GM19035 (cell line): ENCODE data around the gene MGMT.

ENCODE experiments used
- ATAC-seq: cut with Tn5 transposase; IDR thresholded peaks from one replicate; pipeline ENCODE4 v1.9.1; 2021; ENCODE audit not compliant: unreplicated experiment

MGMT gene

DNA sequence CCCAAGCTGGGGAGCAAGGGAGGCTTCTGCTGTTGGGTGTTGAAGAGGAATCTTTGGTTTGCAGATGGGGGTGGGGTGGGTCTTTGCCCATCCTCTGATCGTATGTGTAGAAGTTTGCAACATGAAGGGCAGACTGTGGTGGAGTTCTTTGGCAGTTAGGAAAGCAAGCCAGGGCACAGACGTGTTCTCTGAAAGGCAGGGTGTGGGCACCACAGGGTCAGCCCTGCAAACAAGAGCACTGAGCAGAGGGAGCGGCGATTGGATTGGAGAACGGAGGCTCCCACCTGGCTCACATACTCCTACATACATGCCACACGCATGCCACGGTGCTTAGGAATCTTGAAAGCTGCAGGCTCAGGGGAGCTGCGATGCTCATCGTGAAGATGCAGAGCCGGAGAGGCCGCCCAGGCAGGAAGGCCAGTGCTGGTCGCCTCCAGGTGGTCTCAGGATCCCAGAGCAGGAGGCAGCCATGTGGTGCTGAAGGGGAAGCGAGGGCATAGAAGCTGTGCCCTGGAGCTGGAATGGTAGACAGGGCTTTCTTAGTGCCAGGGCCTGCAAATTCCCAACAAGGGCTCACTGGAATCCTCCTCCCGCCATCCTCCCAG lies 149.0 kb downstream of the MGMT start:
- ATAC-seq: no peak

DNA sequence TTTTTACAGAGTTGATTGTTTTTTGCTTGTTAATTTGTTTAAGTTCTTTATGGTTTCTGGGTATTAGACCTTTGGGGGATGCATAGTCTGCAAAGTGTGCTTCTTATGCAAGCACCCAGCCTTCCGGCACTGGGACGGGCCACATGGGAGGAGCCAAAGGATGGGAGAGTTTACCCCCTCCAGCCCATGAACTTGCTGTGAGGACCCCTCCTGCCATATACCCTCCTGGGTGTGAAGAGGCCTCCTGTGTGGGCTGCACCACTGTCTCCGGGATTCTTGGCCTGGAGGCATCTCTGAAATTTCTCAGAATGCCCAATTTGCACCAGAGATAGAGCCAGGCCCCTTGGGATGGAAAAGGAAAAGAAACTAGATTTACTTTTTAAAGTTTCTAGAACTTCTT lies 150.7 kb downstream of the MGMT start:
- ATAC-seq: no peak

DNA sequence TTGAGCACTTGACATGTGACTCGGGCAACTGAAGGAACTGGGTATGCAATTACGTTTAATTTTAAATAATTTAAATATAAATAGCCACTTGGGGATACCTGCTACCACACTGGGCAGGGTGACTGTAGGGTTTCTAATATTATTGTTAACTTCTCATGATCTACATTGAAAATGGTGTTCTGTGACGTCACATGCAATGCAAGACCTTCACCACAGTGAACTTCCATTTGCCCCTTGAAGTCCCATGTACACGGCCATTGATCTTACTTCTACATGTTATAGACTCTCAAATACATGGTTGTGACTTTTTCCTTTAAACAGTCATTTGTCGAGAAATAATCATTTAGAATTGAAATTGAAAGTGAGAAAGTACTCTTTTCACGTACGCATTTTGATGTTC lies 154.0 kb downstream of the MGMT start:
- ATAC-seq: no peak

DNA sequence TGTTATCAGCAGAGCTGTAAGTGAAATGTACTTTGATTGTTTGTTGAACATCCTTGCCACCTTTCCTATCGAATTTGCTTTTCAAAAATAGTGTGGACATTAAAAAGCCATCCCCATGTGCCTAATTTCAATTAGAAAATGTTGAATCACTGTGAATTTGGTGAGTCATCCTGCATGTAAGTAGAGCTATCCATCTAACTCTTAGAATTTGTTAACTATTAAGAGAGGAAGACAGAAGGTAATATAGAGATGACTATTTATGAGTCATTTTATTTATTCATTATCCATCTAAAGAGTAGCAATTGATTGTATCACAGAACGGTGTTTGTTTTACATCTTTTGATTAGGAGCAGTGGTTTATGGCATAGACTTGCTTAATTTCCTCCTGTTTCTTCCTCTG lies 154.7 kb downstream of the MGMT start:
- ATAC-seq: no peak

DNA sequence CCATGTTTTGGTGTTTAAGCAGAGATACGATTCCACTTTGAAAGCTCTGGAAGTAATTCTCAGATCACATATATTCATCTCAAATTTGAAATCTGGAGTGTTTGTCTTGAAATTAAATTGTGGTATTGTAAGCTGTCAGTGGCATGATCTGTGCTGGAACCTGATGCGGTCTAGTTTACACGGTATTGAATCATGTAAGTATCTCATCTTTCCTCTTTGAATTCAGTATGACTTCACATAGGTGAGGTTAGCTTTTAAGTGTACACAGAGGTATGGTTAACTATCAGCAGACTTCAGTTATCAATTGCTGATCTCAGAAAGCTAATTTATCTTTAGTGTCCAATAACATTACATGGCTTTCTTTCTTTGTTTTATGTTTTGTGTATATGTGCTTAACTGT lies 155.2 kb downstream of the MGMT start:
- ATAC-seq: no peak

DNA sequence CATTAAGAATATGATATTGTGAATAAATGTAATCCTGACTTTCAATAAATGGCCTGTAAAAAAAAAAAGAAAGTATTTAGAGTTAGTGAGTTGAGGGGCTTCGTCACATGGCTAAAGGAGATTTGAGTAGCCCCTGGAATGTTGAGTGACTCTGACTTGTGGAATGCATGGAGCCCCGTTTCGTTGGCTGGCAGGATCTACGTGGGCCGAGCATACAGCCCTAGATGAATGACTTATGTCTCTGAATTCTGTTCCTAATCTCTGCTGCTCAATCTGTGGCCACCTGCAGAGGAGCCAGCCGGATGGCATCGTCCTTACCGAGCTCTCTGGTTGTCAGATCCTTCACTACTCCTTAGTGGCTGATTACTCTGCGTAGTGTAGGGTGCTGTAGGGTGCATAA lies 155.7 kb downstream of the MGMT start:
- ATAC-seq: no peak

DNA sequence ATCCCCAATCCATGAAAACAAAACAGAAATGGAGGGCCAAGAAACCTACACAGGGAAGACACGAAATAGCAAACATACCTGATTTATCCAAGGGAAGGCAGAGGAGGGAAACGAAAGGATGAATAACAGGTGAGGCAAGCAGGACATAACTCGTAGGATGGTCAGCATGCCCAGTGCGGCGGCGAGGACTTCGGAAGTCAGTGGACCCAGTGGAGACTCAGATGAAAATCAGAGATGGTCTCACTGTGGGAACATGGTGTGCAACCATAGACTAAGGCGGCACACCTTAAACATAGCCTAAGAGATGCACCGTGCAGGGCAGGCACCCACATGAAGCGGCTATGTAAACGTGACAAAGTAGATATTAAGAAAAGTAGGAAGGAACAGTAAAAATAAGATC lies 157.5 kb downstream of the MGMT start:
- no peak for ATAC-seq

DNA sequence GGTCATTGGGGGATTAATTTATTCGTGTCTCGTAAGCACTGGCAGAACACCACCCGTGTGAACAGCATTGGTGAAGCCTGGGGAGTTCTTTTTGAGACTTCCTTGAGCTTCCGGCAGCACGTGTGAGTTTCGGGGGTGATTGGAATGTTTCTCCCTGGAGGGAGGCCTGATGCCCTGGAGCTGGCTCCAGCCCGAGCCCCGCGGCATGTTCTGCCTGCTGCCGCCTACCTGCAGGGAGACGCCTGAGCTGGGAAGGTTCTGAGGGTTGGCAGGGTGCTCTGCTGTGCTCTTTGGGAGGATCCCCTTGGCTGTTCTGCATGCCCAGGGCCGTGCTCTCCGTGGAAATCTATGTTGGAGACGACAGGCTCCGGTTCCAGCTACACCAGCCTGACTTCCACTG lies 159.3 kb downstream of the MGMT start:
- no peak for ATAC-seq

DNA sequence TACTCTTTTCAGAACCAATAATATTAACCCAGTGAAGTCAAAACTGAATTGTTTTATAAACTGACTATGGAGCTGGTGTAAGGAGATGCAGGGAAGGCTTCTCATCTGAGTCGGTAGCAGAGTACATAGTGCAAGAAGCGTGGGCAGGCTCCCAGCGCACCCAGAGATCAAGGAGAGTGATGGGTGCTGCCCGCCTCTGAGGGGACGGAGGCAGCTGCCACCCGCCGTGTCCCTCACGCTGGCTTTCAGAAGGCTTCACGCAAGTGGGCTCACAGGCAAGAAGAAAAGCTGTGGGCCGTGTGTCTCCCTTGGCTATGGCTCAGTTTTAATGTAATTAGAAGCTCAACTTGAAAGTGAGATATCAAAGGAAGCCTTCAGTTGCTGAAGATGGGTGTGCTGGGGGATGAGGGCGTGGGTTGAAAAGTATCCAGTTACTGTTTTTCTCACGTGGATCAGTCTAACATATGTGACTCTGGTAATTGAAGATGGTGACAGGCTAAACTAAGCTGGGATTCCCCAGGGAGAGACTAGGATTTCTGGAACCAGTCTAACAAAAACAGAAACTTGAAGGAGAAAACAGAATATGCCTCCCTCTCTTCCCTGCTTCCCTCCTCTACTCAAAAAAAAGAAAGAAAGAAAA lies 159.9 kb downstream of the MGMT start:
- ATAC-seq: no peak

DNA sequence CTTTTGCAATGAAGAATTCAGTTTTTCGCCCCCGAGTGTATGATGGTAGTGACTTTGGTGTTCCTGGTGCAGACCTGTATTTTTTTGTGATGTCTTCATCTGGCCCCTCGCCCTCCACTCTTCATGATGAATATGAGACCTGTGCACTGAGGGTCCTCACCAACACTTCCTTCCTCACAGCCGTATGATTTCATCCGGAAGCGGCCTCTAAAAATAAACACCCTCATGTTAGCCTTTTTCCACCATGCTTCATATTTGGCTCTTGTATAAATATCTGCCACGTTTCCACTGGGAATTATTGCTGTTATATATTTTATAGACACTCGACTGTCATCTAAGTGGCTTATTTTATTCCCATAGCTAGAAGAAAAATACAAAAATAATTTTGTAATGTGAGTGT lies 160.4 kb downstream of the MGMT start:
- no peak for ATAC-seq

DNA sequence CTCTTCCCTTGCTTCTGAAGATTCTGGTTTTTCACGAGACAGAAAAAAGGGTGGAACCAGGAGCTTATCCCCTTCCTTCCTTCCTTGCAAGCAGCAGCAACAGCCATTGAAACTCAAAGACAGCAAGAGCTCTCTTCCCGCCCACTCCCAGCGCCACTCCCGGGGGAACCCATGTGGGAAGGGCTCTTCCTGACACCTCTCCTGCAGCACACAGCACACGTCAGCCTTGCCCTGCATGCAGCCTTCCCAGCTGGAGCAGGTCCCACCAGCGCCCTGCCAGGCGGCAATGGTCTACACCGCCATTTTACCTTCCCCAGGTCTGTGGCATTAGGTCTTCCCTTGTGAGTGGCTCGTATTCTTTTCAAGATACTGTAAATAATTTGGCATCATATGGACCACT lies 161.8 kb downstream of the MGMT start:
- ATAC-seq: no peak

DNA sequence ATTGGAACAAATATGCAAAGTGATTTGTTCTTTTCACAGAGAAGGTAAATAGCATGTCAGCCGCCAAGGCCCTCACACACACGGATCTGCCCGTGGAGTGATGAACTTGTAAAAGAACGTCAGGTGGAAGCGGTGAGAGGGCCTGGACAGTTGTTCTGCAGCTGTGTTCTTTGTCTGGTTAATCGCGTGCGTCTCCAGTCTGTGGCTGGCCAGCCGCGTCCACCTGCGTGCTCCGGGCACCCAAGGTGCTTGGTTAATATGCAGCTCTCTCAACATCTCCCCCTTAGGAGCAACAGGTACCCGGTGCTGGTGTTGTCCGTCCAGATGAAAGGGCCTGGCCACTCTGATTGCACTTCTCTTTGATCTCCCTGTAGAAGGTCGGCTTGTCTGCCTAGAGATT lies 162.9 kb downstream of the MGMT start:
- no peak for ATAC-seq

DNA sequence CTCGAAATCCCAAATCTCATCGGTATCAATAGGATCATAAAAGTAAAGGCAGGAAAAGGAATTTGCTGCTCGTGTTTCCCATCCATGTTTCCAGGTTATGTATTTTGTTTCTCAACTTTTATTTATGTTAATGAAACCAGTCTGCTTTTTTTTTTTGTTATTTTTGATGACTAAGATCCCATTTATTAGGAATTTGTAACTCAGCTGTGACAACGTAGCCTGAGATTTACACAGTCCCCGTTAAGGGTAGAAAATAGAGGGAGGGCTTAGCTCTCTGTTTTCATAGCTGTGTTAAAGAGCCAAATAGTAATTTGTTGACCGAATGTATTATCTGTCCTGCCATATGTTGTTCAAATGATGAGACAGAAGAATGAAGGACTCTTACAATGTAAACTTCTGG lies 164.0 kb downstream of the MGMT start:
- no peak for ATAC-seq

DNA sequence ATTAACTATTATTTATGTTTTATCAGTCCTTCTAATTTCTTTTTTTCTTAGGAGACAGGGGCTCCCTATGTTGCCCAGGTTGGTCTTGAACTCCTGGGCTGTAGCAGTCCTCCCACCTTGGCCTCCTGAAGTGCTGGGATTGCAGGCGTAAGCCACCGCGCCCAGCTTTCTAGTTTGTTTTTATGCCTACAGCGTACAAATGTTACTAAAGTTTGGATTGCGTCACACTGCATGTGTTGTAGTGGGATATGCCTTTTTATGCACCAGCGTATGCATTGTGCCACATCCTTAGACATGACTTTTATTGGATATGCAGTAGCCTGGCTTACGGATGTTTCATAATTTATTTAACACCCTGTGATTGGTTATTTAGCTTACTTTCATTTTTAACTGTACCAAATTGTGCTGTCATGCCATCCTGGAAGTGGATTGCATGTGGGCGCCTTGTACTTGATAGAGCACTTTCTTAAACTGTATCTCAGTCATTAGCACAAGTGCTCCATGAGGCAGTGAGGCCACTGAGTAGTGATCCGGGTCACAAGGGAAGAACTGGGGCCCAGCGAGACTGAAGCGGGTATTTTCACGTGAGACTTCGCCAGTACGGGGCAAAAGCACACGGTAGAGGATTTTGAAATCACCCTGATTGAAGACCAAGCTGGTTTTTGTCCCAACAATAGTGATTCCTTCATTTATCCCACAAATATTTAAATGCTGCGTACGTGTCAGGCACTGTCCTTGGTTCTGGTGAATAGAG lies 165.0 kb downstream of the MGMT start:
- ATAC-seq: no peak

DNA sequence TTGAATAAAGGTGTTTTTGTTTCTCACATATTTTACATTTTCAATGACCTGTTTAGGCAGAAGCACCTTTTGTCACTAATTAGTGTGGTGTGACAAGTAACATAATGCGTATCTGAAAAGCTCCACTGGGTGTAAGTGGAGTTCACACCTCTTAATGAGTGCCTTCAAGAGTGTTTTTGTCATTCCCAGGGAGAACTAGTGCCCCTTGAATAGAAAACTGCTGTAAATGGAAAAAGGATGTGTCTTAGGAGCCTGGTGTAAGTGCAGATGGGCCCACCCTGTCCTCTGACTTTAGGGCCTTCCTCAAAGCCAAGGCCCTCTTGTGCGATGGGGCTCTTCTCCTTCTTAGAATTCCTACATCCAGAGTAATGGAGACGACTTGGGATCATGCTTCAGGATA lies 170.0 kb downstream of the MGMT start:
- no peak for ATAC-seq

DNA sequence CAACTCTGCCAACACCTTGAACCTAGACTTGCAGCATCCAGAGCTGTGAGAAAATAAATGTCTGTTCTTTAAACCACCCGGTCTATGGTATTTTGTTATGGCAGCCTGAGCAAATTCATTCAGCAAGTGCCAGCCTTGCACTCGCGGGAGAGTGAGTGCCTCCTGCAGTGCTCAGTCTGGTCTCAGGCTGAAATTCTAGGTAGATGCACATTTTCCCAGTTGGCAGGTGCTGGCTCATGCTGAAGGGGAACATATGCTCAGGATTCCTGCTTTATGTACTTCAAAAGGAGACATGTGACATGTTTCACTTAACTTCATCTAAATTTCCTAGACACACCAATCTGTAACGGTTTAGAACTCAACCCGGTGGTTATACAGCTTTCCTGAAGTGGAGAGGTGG lies 170.8 kb downstream of the MGMT start:
- no peak for ATAC-seq

DNA sequence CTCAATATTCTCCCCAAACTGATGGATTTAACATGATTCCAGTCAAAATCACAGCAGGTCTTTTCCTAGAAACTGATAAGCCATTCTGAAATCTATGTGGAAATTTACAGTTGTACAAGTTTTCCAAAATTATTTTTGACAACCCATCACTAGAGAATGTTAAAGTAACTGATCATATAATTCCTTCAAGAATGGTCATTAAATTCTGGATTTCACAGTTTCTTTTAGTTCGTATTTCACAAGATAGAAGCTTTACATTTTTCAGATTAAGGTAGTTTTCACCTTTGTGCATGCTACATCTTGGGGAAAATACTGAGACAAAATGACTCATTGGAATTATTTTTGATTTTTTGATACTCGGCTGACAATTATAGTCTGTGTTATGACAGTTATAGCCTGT lies 174.3 kb downstream of the MGMT start:
- ATAC-seq: no peak

DNA sequence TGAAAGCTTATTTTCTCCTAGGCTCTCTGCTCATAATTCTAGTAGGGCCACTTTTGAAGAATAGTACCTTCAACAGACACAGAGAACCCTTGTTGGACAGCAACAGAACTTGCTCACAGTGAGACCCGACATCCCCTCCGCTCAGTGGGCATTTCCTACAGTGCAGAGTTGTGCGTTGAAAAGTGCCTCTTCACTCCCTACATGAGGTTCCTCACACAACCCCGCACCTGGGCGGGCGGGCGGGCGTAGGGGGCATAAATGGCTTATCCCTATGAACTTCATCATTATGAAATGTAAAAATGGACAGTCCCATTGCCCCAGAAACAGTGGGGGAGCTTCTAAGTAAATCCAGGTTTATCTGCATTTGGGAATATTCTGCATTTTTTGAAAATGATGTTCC lies 174.9 kb downstream of the MGMT start:
- no peak for ATAC-seq

DNA sequence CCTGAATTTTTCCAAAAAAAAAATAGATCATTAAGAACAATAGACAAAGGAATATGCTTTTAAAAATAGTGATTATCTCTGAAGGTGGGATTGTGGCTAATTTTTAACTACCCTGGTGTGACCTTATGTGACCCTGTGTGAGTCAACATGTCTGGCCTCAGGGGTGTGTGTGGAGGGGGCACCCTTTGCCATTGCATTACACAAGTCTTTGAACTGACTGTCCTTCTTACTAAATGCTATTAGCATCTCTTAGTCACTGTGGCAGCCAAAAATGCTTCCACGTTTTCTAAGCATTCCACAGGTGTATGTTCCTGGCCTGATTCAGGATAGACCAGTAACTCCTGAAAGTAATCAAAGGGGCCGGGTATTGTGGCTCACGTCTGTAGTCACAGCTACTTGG lies 175.4 kb downstream of the MGMT start:
- no peak for ATAC-seq

DNA sequence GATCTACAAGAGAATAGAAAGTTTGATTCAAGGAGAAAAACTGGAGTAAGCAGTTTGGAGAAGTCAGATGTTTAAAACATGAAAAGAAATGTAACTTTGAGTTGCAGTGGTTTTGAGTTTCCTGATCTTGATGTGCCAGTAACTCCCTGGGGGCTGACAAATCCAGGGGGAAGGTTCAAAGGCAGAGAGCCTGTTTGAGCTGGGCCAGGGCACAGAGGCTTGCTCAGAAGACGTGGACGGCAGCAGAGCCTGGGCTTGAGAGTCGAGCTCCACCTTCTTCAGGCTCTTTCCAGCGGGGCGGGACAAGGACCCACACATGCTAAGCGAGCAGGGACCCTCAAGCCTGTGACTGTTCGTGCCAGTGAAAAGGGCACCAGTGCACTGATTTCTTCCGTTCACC lies 176.2 kb downstream of the MGMT start:
- ATAC-seq: no peak

DNA sequence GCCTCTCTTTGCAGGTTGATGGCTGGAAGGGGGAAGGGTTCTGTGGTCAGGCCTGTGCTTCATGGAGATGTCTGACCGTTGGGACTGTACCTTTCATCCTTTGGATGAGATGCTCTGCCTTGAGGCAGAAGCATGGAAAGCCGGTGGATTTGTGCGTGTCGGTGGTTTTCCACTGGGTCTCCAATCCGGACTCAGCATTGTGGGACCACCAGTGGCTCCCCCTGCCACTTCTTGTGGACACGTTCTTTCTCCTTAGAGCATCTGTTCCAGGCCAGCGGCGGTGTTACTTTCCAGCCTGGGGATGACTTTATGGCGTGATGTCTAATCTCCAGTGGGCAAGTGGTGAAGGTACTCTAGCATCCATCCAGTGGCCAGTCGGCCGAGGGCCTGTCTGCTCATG lies 178.4 kb downstream of the MGMT start:
- no peak for ATAC-seq

DNA sequence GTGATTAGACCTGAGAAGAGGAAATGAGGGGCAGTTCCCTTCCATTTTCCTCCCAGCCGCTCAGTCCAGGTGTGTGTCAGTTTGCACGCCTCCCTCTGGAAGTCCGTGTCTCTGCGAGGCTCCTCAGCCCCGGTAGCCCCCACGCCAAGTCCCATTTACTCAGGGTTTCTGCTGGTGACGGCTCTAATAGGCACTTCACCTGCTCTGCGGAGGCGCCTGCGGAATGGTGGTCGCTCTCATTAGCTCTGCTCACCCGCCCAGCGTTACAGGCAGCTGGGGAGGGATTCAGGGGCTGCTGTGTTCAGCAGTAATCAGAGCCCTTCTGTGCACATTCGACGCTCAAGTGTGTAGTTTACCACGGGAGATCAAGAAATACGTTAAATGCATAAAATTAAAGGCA lies 179.9 kb downstream of the MGMT start:
- ATAC-seq: no peak

DNA sequence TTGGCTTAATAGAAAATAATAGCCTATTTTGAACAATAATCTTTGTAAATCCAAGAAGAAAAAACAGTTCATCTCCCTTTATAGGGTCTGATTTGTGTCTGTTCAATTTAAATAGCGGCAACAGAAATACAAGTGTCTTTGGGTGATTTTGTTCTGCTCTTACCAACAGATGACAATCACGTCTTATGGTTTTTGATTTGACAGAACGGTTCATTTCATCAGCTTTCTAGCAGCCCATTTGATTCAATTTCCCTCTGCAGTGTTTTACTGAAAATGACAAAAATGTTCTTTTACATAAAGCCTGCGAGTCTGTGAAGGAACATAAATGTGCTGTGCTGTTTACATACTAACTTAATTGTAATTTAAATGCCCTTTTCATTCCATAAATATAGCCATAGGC lies 180.5 kb downstream of the MGMT start:
- ATAC-seq: no peak
